Osteoblast (primary cell): Measurements from ENCODE around the gene ARFIP1. TPM values are rescaled to one million over a fixed set of nuclear protein-coding genes. Genes with fewer than 3 reads are reported as not detected.

Source experiments
- DNase-seq: peaks from one replicate; pipeline ENCODE4 v3.0.0; 2011; ENCODE audit warnings: low spot score, mixed read lengths; ENCODE audit not compliant: insufficient read length; ENCODE audit errors: missing footprints
- H2AFZ ChIP-seq: 2 replicates; pipeline ENCODE4 v1.6.0; 2011; ENCODE audit warnings: mild to moderate bottlenecking, low read length
- H3K27ac ChIP-seq: 2 replicates; pipeline ENCODE4 v1.5.1; 2011; ENCODE audit warnings: mild to moderate bottlenecking, low read depth, low read length, moderate library complexity
- H3K27me3 ChIP-seq: 2 replicates; pipeline ENCODE4 v1.6.0; 2012; ENCODE audit warnings: mild to moderate bottlenecking, control low read depth, inconsistent platforms, low read length, moderate library complexity; ENCODE audit not compliant: insufficient read depth
- H3K36me3 ChIP-seq: 2 replicates; pipeline ENCODE4 v1.5.1; 2011; ENCODE audit warnings: mild to moderate bottlenecking, low read length, control low read depth, moderate library complexity; ENCODE audit not compliant: insufficient read depth
- H3K4me1 ChIP-seq: 2 replicates; pipeline ENCODE4 v1.5.1; 2011; ENCODE audit warnings: mild to moderate bottlenecking, low read length, control low read depth, moderate library complexity; ENCODE audit not compliant: insufficient read depth
- H3K4me2 ChIP-seq: 2 replicates; pipeline ENCODE4 v1.6.0; 2011; ENCODE audit warnings: mild to moderate bottlenecking, low read length; ENCODE audit not compliant: insufficient read depth
- H3K4me3 ChIP-seq: fragments of 200-600 bp; sonication (generic); 3 replicates; pipeline ENCODE4 v1.5.1; 2012; ENCODE audit warnings: mild to moderate bottlenecking, low read length, inconsistent platforms; ENCODE audit not compliant: insufficient read depth
- H3K79me2 ChIP-seq: 2 replicates; pipeline ENCODE4 v1.6.0; 2012; ENCODE audit warnings: mild to moderate bottlenecking, low read length, control low read depth, inconsistent platforms; ENCODE audit not compliant: insufficient read depth
- H3K9me3 ChIP-seq: 2 replicates; pipeline ENCODE4 v1.5.1; 2011; ENCODE audit warnings: low read depth, low read length, control low read depth
- H4K20me1 ChIP-seq: 2 replicates; pipeline ENCODE4 v1.6.0; 2012; ENCODE audit warnings: mild to moderate bottlenecking, low read length, control low read depth; ENCODE audit not compliant: insufficient read depth
- total RNA-seq: library from RNA; depleted of rRNA; stranded (reverse); fragments of >200 nt; gene quantifications from 2 replicates; pipeline ENCODE4 v1.2.3, GENCODE V29; 2012
- TF ChIP-seq, protein P1 (sequence below): IDR thresholded peaks from 2 replicates; pipeline ENCODE4 v1.5.1; 2011; ENCODE audit warnings: mild to moderate bottlenecking, low read depth, low read length, moderate library complexity; ENCODE audit errors: extremely low read depth

Gene ARFIP1
- total RNA-seq, 1 donor: 38.7 TPM

DNA sequence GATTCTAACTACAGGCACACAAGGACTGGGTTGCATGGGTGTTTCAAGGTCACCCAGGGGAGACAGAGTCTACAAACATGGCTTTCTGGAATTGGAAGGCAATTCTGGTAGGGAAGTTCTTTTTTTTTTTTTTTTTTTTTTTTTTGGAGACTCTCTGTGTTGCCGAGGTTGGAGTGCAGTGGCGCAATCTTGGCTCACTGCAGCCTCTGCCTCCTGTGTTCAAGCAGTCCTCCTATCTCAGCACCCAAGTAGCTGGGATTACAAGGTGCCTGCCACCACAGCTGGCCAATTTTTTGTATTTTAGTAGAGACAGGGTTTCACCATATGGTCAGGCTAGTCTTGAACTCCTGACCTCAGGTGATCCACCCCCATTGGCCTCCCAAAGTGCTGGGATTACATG, 140.1 kb downstream of the ARFIP1 start:
- Histone ChIP-seq H3K4me3 (no peak overlapping the region), H3K4me2 (no peak overlapping the region), H3K9me3 (peaks cover 7% of the 10 kb centered on the region), H3K36me3 (peaks cover 7% of the 10 kb centered on the region), H3K27me3 (no peaks in the 10 kb centered on the region), H4K20me1 (no peaks in the 10 kb centered on the region), H3K4me1 (no peaks in the 10 kb centered on the region), H3K79me2 (no peaks in the 10 kb centered on the region), H3K27ac (no peak overlapping the region), H2AFZ (no peak overlapping the region)
- TF ChIP-seq, protein P1, sequence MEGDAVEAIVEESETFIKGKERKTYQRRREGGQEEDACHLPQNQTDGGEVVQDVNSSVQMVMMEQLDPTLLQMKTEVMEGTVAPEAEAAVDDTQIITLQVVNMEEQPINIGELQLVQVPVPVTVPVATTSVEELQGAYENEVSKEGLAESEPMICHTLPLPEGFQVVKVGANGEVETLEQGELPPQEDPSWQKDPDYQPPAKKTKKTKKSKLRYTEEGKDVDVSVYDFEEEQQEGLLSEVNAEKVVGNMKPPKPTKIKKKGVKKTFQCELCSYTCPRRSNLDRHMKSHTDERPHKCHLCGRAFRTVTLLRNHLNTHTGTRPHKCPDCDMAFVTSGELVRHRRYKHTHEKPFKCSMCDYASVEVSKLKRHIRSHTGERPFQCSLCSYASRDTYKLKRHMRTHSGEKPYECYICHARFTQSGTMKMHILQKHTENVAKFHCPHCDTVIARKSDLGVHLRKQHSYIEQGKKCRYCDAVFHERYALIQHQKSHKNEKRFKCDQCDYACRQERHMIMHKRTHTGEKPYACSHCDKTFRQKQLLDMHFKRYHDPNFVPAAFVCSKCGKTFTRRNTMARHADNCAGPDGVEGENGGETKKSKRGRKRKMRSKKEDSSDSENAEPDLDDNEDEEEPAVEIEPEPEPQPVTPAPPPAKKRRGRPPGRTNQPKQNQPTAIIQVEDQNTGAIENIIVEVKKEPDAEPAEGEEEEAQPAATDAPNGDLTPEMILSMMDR: no peak
- no peak for DNase-seq

DNA sequence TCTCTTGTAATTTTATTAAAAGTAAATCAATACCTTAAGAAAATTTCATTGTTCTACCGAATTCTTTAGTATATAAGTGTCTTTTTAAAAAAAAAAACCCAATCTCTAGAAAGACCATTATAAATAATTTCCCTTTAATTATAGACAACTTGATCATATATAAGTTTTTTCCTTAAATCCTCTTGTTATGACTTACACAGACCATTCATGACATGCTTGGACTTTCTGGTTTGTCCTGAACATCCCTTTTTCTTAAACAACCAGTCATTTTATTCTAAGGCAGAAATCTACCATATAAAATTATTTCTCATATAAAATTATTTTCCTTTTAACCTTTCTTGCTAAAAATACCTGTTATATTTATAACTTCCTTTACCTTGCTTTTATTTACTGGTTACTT, 141.0 kb downstream of the ARFIP1 start:
- DNase-seq: no peak
- TF ChIP-seq, protein P1: no peak
- no peaks in the 10 kb centered on the region for H3K79me2 ChIP-seq

DNA sequence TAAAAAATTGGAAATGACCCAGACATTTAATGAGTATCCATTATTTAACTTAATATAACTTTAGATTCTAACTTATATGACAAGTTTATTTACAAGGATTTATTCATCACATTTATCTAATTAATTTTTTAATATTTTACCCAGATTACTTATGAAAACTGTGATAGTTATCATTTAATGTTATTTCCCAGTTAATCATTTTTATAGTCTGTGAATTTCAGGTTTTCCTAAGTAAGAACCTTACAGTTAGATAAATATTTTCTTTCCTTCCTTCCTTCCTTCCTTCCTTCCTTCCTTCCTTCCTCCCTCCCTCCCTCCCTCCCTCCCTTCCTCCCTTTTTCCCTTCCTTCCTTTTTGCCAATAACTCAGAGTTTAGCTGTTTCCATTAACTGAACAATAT, 141.5 kb downstream of the ARFIP1 start:
- H3K79me2 ChIP-seq: no peaks in the 10 kb centered on the region
- H3K4me3 ChIP-seq: no peak overlapping the region
- H3K4me2 ChIP-seq: no peak overlapping the region
- H4K20me1 ChIP-seq: no peaks in the 10 kb centered on the region
- H3K27me3 ChIP-seq: no peaks in the 10 kb centered on the region
- peaks cover 7% of the 10 kb centered on the region for H3K9me3 ChIP-seq
- peaks cover 7% of the 10 kb centered on the region for H3K36me3 ChIP-seq
- H3K4me1 ChIP-seq: no peaks in the 10 kb centered on the region
- DNase-seq: no peak
- no peak overlapping the region for H3K27ac ChIP-seq
- TF ChIP-seq, protein P1: no peak
- H2AFZ ChIP-seq: no peak overlapping the region

More for the DNA sequence above, 141.0 kb downstream of the ARFIP1 start:
- no peak overlapping the region for H3K4me2 ChIP-seq
- no peaks in the 10 kb centered on the region for H4K20me1 ChIP-seq
- no peak overlapping the region for H3K27ac ChIP-seq
- H3K27me3 ChIP-seq: no peaks in the 10 kb centered on the region
- H3K4me3 ChIP-seq: no peak overlapping the region
- H2AFZ ChIP-seq: no peak overlapping the region
- H3K4me1 ChIP-seq: no peaks in the 10 kb centered on the region
- peaks cover 7% of the 10 kb centered on the region for H3K36me3 ChIP-seq
- peaks cover 7% of the 10 kb centered on the region for H3K9me3 ChIP-seq

DNA sequence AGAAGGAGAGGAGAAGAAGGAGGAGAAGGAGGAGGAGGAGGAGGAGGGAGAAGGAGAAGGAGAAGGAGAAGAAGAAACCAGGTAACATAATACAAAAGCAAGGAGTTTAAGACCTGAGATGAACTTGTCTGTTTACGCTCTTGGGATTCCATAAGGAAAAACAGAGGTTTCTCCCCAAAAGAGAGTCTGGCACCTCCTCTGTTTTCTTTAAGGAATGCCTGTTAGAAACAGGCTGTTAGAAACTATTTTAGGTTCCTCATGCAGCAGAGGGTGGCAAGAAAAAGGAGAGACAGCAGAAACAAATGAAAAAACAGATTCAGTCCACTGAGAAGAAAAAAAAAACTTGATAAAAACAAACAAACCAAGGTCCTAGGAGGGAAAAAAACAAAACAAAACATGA, 146.1 kb downstream of the ARFIP1 start:
- H3K9me3 ChIP-seq: no peaks in the 10 kb centered on the region
- no peak for DNase-seq
- H2AFZ ChIP-seq: no peak overlapping the region
- no peak overlapping the region for H3K4me2 ChIP-seq
- TF ChIP-seq, protein P1: no peak
- H3K79me2 ChIP-seq: no peaks in the 10 kb centered on the region
- H3K4me1 ChIP-seq: no peaks in the 10 kb centered on the region
- H3K27ac ChIP-seq: no peak overlapping the region
- no peaks in the 10 kb centered on the region for H3K27me3 ChIP-seq
- no peaks in the 10 kb centered on the region for H3K36me3 ChIP-seq
- no peaks in the 10 kb centered on the region for H4K20me1 ChIP-seq
- no peak overlapping the region for H3K4me3 ChIP-seq
